ENCODE data around the gene SYK.
A peak's percentile ranks its signal among the peaks of the same experiment; 100 is the strongest.

Gene SYK

DNA sequence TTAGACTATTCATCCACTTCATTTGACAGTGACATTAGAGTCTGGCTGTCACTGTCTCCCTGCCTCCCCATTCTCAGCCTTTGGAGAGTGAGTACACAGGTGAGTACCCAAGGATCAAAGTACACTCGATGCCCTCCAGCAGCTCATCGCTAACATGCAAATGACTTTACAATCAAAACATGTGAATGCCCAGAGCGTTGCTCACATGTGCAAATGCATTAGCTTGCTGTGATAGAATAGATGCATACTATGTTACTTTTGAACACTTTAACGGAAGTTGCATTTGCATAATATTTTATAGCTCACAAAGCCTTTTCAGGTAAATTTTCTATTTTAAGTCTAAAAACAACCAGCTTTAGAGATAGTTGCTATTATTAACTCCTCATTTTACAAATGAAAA, 107.6 kb downstream of the SYK start:
- no peak for DNase-seq

DNA sequence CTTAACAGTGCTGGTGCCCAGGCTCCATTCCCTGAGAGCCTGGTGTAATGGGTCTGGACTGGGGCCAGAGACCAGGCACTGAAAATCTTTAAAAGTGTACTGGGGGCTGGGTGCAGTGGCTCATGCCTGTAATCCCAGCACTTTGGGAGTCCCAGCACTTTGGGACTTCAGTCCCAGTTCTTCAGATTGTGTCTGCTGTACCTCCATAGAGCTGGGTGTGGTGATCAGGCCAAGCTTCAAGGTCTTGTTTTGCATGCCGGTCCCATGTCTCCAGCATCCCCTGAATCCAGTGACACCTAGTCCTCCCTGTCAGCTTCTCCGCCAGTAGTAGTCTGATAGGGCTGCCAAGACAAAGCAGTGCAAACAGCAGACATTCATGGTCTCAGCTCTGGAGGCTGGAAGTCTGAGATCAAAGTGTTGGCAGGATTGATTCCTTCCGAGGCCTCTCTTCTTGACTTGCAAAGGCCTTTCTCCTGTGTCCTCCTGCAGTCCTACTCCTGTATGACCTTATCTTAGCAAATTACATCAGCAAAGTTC, 108.2 kb downstream of the SYK start:
- no peak for DNase-seq

DNA sequence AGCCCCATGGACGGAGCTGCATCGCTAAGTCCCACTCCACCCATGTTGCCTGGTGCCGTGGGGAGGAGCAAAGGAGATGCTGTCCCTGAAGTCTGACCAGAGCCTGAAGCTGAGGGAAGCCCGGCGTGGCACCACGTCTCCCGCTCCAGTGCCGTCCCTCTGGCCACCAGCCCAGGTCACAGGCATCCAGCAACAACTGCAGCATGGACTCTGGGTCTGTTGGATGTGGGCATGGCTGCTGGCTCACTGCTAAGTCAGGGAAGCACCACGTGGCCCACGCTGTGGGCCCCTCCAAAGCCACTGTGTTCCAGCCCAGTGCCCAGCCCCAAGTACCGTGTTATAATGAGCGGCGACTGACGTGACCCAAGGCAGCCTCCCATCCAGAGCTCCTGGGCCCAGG, 112.6 kb downstream of the SYK start:
- no peak for DNase-seq

DNA sequence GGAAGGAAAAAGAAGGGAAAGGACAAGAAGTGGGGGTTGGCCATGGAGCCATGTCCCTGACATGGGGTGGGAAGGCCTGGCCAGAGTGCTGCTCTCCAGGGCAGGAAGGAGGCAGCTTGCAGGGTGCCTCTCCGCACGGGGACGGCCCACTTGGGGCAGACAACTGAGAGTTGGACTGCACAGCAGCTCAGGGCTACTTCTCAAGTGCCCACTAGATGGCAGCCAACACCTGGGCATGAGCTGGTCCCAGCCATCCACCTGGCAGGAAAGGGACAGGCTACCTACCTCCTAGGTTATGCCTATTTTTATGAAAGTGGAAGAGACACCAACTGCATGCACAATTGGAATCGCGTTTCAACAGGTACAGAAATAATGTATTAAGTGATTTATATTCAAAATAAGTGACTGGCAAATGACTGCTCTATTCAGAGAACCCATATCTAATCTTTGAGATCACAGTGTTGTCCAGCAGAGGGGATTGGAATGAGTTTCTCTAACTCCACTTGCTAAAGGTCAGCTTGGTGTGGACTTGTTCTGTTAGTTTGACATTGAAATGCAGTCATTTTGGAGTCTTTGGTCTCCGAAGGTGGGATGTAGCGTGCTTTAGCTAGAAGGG, 113.4 kb downstream of the SYK start:
- DNase-seq, result peak; percentile 68

DNA sequence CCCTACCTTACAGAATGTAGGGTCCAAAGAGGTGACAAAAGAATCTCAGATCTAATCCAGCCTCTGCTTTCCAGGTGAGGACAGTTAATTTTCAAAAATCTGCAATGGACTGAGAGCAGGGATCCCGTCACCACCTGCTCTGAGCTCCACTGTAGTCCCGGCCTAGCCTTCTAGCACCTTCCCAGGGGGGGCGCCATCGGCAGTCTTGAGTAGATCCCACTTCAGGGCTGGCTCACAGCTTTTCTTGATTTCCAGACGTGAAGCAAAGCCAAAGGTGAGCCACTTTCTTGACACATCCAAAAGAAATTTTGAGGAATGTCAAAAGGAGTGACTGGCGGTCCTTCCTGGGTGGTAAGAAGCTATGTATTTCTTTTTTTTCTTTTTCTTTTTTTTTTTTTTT, 114.1 kb downstream of the SYK start:
- DNase-seq, result no peak

DNA sequence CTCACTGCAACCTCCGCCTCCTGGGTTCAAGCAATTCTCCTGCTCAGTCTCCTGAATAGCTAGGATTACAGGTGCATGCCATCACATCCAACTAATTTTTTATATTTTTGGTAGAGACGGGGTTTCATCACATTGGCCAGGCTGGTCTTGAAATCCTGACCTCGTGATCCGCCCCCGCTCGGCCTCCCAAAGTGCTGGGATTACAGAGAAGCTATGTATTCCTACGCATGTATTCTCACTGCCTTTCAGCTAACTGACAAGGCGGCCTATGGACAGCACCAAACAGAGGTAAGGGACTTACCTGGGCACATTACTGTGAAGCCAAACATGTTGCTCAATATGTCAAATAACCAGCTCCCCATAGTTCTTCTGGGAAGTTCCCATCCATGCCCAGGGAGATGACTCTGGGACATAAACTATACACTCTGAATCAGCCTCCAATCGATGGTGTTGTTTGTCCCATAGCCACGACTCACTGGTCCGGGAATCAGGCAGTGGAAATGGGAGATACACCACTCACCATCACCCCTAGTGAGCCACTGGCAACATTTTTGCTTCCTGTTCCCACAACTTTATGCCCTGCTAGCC, 114.6 kb downstream of the SYK start:
- DNase-seq, result no peak

DNA sequence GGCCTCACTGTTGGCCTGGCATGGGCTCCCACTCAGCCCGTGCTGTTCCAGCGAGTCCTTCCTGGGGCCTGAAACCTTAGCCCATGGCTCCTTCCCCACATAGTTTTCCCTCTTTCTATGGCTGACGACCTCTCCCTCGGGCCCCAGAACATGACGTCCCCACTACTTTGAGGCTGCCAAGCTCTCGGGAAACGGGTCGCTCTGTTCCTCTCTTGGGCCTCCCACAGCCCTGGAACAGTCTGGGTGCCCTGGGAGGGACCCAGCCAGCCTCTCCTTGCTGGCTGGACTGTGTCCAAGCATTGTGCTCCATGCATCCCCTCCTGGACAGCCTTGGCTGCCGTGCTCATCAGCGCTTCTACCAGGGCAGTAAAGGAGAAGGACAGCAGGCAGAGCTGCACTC, 118.3 kb downstream of the SYK start:
- DNase-seq, result no peak

DNA sequence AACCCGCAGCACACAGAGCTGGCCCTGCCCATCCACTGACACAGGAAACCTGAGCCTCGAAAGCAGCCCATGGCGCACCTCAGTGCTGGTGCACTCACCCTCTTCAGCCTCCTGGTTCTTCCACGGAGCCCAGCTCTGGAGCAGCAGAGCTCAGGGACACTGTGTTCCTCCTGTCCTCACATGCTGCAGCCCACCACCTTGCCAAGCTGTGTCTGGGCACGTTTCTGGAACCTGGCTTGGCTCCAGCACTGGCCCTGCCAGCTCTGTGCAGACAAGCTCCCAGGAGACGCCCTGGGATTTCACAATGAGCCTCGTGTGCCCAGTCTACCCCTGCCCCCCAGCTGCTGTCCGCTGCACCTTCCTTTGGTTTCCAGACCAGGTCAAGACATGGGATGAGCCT, 119.5 kb downstream of the SYK start:
- no peak for DNase-seq

DNA sequence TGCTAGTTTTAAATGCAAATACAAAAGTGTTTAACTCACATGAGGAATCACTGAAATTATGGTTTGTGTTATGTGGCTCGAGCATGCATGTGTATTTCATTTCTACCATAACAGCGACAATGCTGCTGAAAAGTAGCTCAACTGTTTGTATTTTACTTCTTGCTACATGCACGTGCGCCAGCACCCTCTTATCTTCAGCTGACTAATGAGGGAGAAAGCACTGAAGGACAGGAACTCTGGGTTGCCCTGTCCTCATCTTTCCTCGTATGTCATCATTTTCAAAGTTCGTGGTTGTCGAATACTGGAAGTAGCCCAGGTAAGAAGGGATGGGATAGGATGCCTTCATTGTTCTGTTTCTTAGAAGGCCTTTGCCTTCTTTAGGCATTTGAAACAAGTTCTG, 120.3 kb downstream of the SYK start:
- DNase-seq, result no peak

DNA sequence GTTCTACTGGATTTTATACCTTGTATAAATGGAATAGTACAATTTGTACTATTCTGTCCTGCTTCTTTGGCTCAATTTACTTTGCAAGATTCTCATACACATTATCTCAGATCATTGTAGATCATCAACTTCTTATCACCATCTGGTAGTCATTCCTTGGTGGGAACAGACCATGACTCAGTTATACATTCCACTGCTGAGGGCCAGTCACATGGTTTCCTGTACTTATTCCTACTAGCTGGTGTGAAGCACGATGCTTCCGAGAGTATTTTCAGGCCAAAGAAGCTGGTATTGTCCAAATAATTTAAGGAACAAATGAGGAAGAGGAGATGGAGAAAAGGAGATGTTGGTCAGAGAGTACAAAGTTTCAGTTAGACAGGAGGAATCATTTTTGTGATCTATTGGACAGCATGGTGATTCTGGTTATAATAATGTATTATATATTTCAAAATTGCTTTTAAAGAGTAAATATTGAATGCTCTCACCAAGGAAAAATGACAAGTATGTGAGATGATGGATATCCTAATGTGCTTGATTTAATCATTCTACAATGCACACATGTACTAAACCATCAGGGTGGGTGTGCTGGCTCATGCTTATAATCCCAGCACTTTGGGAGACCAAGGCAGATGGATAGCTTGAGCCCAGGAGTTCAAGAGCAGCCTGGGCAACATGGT, 124.1 kb downstream of the SYK start:
- no peak for DNase-seq

DNA sequence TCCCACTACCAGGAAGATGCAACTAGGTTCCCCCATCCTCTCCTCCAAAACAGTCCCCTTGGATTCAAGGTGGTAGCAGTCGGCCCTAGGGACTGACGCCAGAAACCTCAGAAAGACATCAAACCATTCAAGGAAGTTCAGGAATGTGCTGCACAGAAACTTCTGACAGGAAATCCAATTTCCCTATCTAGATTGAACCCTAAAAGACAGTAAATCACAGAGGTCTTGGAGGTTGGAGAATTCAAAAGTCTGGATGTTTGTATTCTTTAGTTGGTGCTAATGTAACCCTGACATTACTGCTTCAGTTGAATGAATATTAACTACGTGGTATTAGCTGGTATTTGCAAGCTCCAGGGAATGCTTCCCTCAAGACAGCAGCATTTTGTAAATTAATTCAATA, 125.3 kb downstream of the SYK start:
- no peak for DNase-seq

DNA sequence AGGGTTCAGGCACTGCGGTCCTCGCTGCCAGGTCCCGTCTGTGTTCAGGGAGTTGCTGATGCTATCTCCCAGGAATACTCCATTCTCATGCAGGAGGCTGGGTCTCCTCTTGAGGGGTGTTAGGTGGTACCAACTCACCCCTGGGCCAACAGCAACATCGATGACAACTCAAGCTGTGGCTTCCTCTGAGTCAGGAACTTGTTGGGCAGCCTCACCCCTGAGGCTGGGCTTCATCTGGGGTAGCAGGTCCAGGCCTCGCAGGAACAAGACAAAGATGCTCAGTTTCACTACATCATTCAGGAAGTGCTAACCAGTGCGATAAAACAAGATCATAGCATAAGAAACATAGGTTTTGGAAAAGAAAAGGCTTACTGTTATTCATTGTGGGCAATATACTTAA, 125.9 kb downstream of the SYK start:
- DNase-seq, result no peak

DNA sequence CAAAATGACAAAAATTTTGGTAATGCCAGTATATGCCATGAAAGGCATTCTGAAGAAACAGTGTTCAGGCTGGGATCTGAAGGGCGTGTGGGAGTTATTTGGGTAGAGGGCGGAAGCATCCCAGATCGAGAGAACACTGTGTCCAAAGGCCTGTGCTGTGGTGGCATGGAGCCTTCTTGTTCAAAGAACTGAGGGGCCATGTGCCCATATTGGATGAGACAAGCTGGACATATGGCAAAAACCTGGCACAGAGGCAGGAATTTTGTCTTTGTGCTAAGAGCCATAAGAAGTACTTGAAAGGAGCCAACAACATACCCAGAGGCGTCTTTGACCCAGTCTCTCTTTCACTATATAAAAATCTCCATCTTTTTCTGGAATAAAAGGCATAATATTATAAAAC, 128.0 kb downstream of the SYK start:
- DNase-seq, result no peak

DNA sequence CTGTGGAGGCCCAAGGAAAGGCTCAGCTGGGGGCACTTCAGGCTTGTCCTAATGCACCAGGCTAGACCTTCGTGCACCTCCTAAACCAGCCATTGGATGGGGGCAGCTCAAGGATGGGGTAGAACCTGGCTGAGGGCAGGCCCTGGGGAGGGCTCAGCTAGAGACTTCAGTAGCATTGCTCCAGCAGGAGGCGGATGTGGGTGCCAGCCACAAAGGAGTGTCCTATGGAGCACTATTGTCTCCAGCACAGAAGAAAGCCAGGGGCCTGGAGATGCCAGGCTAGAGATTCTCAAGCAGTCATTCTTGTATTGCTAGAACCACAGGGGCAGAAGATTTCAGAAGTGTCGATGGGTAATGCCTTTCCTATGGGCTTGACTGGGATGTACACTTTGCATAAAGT, 131.8 kb downstream of the SYK start:
- no peak for DNase-seq

DNA sequence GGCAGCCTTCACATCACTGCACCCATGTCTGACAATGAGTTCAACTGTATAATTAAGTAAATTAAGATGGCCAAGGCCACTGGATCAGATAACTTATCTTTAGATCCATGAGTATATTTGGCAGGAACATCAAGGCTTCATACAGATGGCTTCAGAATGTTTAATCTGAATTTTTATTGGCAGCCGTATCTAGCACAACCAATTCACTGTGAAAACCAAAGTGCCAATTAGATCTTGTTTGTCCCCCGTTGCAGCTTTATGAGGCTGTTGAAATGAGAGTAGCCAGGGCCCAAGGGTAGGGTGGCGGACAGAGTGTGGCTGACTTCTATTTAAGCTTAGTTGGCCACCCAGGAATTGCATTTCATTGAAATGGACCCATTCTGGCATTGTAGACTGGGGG, 137.7 kb downstream of the SYK start:
- no peak for DNase-seq

DNA sequence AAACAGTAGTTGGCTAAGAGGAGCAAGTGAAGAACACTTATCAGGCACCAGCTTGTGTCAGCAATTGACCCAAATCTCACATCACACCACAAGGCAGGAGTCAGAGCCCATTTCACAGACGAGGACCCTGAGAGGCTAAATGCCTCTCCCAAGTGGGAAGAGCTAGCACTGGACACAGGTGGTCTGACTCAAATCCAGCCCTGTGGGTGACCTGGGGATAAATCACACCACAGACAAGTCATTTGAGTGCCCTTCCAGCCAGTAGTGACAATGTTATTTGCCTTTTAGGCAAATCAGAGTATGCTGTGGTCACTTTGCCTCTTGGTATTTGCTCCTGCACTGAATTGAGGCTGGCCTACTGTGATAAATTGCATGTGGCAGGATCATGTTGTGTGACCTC, 138.7 kb downstream of the SYK start:
- no peak for DNase-seq

DNA sequence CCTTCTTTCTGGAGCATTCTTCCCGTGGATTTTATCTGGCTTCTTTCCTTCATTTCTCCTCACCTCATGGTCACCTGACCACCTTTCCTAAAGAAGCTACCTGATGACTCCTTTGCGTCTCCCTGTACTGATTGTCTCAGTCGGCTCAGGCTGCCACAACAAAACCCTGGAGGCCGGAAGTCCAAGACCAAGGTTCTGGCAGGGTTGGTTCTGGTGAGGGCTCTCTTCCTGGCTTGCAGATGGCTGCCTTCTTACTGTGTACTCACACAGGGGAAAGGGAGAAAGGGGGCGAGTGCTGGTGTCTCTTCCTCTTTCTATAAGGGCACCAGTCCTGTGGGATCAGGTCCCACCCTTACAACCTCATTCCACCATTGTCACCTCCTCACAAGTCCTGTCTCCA, 140.0 kb downstream of the SYK start:
- DNase-seq, result no peak

DNA sequence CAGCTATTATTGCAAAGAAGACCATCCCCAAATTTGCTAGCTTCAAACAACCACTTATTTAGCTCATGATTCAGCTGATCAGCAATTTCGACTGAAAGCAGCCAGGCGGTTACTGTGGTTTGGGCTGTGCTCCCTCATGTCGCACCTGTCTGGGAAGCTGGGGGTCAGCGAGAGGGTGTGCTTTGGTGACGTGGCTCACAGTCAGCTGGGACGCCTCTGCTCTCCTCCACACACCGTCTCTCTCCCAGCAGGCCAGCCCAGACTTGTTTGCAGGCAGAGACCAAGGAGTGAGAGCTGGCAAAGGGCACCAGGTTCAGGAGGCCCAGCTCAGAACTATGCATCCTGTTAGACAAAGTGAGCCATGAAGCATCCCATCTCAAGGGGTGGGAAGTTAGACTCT, 140.9 kb downstream of the SYK start:
- no peak for DNase-seq

DNA sequence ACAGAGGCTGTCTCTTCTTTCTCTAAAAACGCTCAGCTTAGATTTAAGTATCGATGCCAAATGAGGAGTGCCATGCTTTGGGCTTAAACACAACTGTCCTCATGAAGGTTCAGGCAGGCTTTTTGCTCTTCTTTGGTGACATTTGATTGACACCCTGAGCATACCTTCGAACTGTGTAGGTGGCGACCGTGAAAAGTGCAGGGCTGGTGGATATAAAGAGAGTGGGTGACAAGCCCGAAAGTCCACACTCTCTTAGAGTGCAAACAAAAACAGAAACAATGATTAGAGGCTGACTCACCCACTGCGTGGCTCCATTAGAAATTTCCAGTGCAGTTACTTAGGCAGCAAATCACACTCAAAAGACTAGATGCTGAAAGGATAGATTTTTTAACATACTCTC, 141.7 kb downstream of the SYK start:
- no peak for DNase-seq

DNA sequence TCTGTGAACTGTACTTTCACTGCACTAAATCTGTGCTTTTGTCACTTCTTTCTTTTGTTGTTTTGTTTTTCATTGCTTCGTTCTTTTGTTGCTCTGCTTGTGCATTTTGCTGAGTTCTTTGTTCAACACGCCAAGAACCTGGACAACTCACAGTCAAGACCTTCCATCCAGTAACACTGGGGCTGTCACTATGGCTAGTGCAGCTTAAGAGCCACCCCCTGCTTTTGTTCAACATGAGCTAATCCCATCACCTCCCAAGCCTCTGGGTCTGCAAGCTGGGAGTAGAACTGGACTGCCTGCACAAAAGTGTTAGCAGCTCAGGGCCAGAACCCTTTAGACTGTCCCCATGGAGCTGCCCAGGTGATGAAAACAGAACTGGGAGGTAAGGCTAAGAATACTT, 143.7 kb downstream of the SYK start:
- DNase-seq, result no peak

DNA sequence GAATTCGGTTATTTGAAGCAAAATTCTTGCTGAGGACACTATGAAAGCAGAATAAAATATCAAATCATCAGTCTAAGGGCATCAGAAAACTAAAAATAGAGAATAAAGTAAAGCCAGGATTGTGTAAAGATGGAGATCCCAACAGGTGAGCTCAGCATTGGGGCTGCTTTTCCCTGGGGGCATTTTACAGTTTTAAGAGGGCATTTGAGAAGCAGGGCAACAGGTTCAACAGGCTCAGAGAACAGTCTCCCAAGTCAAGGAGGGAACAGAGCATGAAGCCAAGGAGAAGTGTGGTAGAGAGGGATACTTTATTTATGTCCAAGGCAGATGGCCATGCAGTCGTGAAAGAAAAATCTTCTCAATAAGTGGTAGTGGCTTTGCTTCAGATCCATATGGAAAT, 145.4 kb downstream of the SYK start:
- no peak for DNase-seq
